Chondrocyte (in vitro differentiated cells): ENCODE data around the gene YWHAQ. TPM values are rescaled to one million over a fixed set of nuclear protein-coding genes. Genes with fewer than 3 reads are reported as not detected.
"Not testable (repeated sequence)": the region's sequence is repeated elsewhere in the genome, so short reads cannot be mapped to it uniquely, and the experiment has no call there.

Experiments used
- DNase-seq: peaks from one replicate; pipeline ENCODE4 v3.0.0; 2021; ENCODE audit warnings: mixed read lengths, low spot score
- H3K27ac Mint-ChIP-seq: one replicate; pipeline ENCODE4 v1.8.0; 2021; ENCODE audit warnings: mild to moderate bottlenecking, moderate library complexity, mixed read lengths; ENCODE audit not compliant: unreplicated experiment
- H3K27me3 Mint-ChIP-seq: 2 replicates; pipeline ENCODE4 v1.8.0; 2021; ENCODE audit warnings: low read depth, mixed read lengths
- H3K36me3 Mint-ChIP-seq: 2 replicates; pipeline ENCODE4 v1.8.0; 2021; ENCODE audit warnings: low read depth, mixed read lengths
- H3K4me1 Mint-ChIP-seq: 2 replicates; pipeline ENCODE4 v1.8.0; 2021; ENCODE audit warnings: low read depth, mild to moderate bottlenecking, mixed read lengths
- H3K4me3 Mint-ChIP-seq: one replicate; pipeline ENCODE4 v1.8.0; 2021; ENCODE audit warnings: mild to moderate bottlenecking, moderate library complexity, mixed read lengths; ENCODE audit not compliant: unreplicated experiment
- H3K9me3 Mint-ChIP-seq: 2 replicates; pipeline ENCODE4 v1.8.0; 2021; ENCODE audit warnings: low read depth, mixed read lengths
- total RNA-seq: library from RNA; stranded (reverse); gene quantifications from 3 replicates; pipeline ENCODE4 v1.2.1, GENCODE V29; 2021
- TF ChIP-seq, protein P1 (sequence below): fragments of 200-600 bp; sonication (generic); IDR thresholded peaks from 2 replicates; pipeline ENCODE4 v1.5.0; 2021; ENCODE audit warnings: antibody characterized with exemption, mild to moderate bottlenecking, moderate library complexity

YWHAQ gene
- total RNA-seq, 1 donor from 2014 or later = 247 TPM

- Mint-ChIP-seq H3K9me3 (peaks cover 18% of the 10 kb centered on the region), H3K27me3 (no peaks in the 10 kb centered on the region), H3K27ac (no peak overlapping the region), H3K4me3 (no peak overlapping the region), H3K36me3 (peaks cover 25% of the 10 kb centered on the region), H3K4me1 (peaks cover 33% of the 10 kb centered on the region)
- DNase-seq = no peak
- TF ChIP-seq, protein P1, sequence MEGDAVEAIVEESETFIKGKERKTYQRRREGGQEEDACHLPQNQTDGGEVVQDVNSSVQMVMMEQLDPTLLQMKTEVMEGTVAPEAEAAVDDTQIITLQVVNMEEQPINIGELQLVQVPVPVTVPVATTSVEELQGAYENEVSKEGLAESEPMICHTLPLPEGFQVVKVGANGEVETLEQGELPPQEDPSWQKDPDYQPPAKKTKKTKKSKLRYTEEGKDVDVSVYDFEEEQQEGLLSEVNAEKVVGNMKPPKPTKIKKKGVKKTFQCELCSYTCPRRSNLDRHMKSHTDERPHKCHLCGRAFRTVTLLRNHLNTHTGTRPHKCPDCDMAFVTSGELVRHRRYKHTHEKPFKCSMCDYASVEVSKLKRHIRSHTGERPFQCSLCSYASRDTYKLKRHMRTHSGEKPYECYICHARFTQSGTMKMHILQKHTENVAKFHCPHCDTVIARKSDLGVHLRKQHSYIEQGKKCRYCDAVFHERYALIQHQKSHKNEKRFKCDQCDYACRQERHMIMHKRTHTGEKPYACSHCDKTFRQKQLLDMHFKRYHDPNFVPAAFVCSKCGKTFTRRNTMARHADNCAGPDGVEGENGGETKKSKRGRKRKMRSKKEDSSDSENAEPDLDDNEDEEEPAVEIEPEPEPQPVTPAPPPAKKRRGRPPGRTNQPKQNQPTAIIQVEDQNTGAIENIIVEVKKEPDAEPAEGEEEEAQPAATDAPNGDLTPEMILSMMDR = no peak
These were observed 34.0 kb downstream of the YWHAQ start for GRCh38 chr2:9596621-9597311.

DNA sequence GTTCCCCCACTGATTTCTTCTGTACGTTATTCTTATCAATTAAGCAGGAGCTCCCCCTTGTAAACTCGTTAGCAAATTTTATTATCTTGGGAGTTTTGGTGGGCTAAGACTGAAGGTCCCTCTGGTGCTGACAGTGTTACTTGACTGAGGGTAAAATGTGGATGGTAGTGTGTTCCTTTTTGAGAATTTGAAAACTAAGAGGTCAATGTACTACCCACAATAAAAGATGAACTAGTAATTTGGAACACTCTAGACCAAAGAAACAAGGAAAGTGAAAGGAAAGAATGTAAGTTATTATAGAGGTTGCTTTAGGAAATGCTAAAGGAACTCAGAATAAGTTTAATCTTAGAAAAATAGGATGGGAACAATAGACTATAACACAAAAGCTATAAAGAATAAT, 35.1 kb downstream of the YWHAQ start:
- Mint-ChIP-seq H3K27me3 (no peaks in the 10 kb centered on the region), H3K27ac (no peak overlapping the region), H3K4me3 (no peak overlapping the region), H3K9me3 (peaks cover 18% of the 10 kb centered on the region), H3K36me3 (peaks cover 27% of the 10 kb centered on the region), H3K4me1 (peaks cover 38% of the 10 kb centered on the region)
- DNase-seq = no peak
- TF ChIP-seq, protein P1 = no peak

GRCh38 chr2:9595256-9595655, 35.5 kb downstream of the YWHAQ start:
- Mint-ChIP-seq H3K4me1 (peaks cover 43% of the 10 kb centered on the region), H3K9me3 (peaks cover 18% of the 10 kb centered on the region), H3K36me3 (peaks cover 29% of the 10 kb centered on the region)
- not testable (repeated sequence) for H3K27me3 Mint-ChIP-seq, H3K4me3 Mint-ChIP-seq, DNase-seq, H3K27ac Mint-ChIP-seq

DNA sequence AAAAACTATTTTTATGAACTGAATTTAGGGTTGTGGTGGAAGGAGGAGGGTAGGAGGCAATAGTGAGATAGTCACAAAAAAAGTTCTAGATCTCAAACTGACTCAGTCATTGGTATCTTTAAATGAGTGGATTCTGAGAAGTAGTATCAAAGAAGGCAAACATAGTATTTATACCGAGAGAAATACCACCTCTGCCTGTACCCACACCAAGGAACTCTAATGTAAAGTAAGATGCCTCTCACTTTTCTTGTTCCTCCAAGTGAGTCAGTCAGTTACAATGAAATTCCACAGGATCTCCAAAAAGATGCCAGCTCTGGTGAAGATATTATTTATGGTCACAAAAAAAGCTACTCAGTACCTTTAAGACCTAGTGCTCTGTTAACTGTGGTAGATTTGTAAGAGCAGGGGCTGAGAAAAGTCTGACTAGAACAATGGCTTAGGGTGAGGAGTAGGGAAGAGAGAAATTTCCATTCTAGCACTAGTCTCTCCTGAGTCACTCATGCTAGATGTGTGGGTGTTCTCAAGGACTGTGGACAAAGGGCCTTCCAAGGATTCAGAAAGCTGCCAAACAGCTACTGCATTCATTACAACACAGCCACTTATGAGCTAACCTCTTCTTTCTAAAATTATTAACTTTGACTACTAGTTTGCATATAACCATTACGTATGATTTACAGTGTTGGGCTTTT, 36.3 kb downstream of the YWHAQ start:
- Mint-ChIP-seq H3K4me1 (peaks cover 45% of the 10 kb centered on the region), H3K4me3 (no peak overlapping the region), H3K36me3 (peaks cover 24% of the 10 kb centered on the region), H3K27me3 (no peaks in the 10 kb centered on the region), H3K27ac (peak overlapping the region; percentile 62), H3K9me3 (peaks cover 11% of the 10 kb centered on the region)
- no peak for DNase-seq
- TF ChIP-seq, protein P1 = no peak

GRCh38 chr2:9593925-9594324, 36.9 kb downstream of the YWHAQ start:
- TF ChIP-seq, protein P1 = no peak
- no peak for DNase-seq
- no peak overlapping the region for H3K4me3 Mint-ChIP-seq
- H3K27me3 Mint-ChIP-seq = no peaks in the 10 kb centered on the region
- H3K27ac Mint-ChIP-seq = peak overlapping the region; percentile 69
- H3K9me3 Mint-ChIP-seq = peaks cover 5% of the 10 kb centered on the region
- peaks cover 18% of the 10 kb centered on the region for H3K36me3 Mint-ChIP-seq
- H3K4me1 Mint-ChIP-seq = peaks cover 45% of the 10 kb centered on the region
